GM23338 (cell line): ENCODE results near the gene FBN3. TPM values are rescaled to one million over a fixed set of nuclear protein-coding genes. Genes with fewer than 3 reads are reported as not detected.

ENCODE experiments used
- ATAC-seq: fragments of 200-7000 bp; cut with Tn5 transposase; 3 replicates; pipeline ENCODE4 v1.9.1; 2020
- DNase-seq: peaks from one replicate; pipeline ENCODE4 v3.0.0-alpha.2; 2015; ENCODE audit warnings: low spot score
- H2AFZ ChIP-seq: fragments of 200-600 bp; sonication (generic); 2 replicates; pipeline ENCODE4 v1.8.0; 2016; ENCODE audit warnings: antibody characterized with exemption, mild to moderate bottlenecking, moderate library complexity
- H3F3A ChIP-seq: fragments of 200-600 bp; sonication (generic); replicated peaks from 2 replicates; pipeline ENCODE4 v1.8.0; 2017; ENCODE audit warnings: antibody characterized with exemption, mixed run types, low read depth
- H3K27ac ChIP-seq: fragments of 200-600 bp; sonication (generic); 2 replicates; pipeline ENCODE4 v1.6.1; 2016; ENCODE audit warnings: low read depth
- H3K27me3 ChIP-seq: fragments of 200-600 bp; sonication (generic); 2 replicates; pipeline ENCODE4 v1.8.0; 2016; ENCODE audit warnings: mild to moderate bottlenecking, mixed run types, moderate library complexity; ENCODE audit not compliant: insufficient read depth
- H3K36me3 ChIP-seq: fragments of 200-600 bp; sonication (generic); 2 replicates; pipeline ENCODE4 v1.8.0; 2016; ENCODE audit warnings: mild to moderate bottlenecking; ENCODE audit not compliant: insufficient read depth
- H3K4me1 ChIP-seq: fragments of 200-600 bp; sonication (generic); 2 replicates; pipeline ENCODE4 v1.8.0; 2016; ENCODE audit warnings: mild to moderate bottlenecking, moderate library complexity; ENCODE audit not compliant: insufficient read depth
- H3K4me2 ChIP-seq: fragments of 200-600 bp; sonication (generic); 2 replicates; pipeline ENCODE4 v1.7.1; 2017; ENCODE audit warnings: mixed run types
- H3K4me3 ChIP-seq: fragments of 200-600 bp; sonication (generic); 2 replicates; pipeline ENCODE4 v1.6.1; 2016; ENCODE audit warnings: mixed run types
- H3K79me2 ChIP-seq: fragments of 200-600 bp; sonication (generic); replicated peaks from 2 replicates; pipeline ENCODE4 v1.8.0; 2017; ENCODE audit warnings: mild to moderate bottlenecking; ENCODE audit not compliant: insufficient read depth
- H3K9me2 ChIP-seq: fragments of 200-600 bp; sonication (generic); 2 replicates; pipeline ENCODE4 v1.8.0; 2017; ENCODE audit not compliant: insufficient read depth
- H4K20me1 ChIP-seq: fragments of 200-600 bp; sonication (generic); replicated peaks from 2 replicates; pipeline ENCODE4 v1.8.0; 2017; ENCODE audit warnings: mild to moderate bottlenecking; ENCODE audit not compliant: insufficient read depth
- H3K27ac Mint-ChIP-seq: 2 replicates; pipeline ENCODE4 v1.8.0; 2020; ENCODE audit warnings: inconsistent platforms, mild to moderate bottlenecking, moderate library complexity, mixed read lengths
- H3K27me3 Mint-ChIP-seq: 3 replicates; pipeline ENCODE4 v1.8.0; 2022; ENCODE audit warnings: low read depth, mild to moderate bottlenecking, moderate library complexity, mixed read lengths, inconsistent platforms; ENCODE audit not compliant: insufficient read depth, poor library complexity
- H3K36me3 Mint-ChIP-seq: 3 replicates; pipeline ENCODE4 v1.8.0; 2021; ENCODE audit warnings: low read depth, mild to moderate bottlenecking, inconsistent platforms, moderate library complexity, mixed read lengths
- H3K4me1 Mint-ChIP-seq: 3 replicates; pipeline ENCODE4 v1.8.0; 2020; ENCODE audit warnings: mild to moderate bottlenecking, inconsistent platforms, mixed read lengths
- H3K4me3 Mint-ChIP-seq: 3 replicates; pipeline ENCODE4 v1.8.0; 2021; ENCODE audit warnings: moderate library complexity, mild to moderate bottlenecking, inconsistent platforms, mixed read lengths
- H3K9me3 Mint-ChIP-seq: 3 replicates; pipeline ENCODE4 v1.8.0; 2020; ENCODE audit warnings: moderate library complexity, mild to moderate bottlenecking, inconsistent platforms, mixed read lengths
- CTCF ChIP-seq, 2 experiments: fragments of 200-600 bp in 1 of 2; sonication (generic) in 1 of 2; conservative IDR thresholded peaks; 2 replicates each; pipeline versions ENCODE4 v1.5.1 to v1.6.1; 2016 to 2017; ENCODE audit warnings: antibody characterized with exemption in 2 of 2, low read depth in 2 of 2, mild to moderate bottlenecking in 2 of 2, moderate library complexity in 1 of 2
- ETS1 ChIP-seq: IDR thresholded peaks from 2 replicates; pipeline ENCODE4 v1.6.1; 2016; ENCODE audit warnings: antibody characterized with exemption
- EZH2 ChIP-seq: fragments of 200-600 bp; sonication (generic); IDR thresholded peaks from one replicate; pipeline ENCODE4 v1.8.0; 2017; ENCODE audit warnings: antibody characterized with exemption, mild to moderate bottlenecking, low read depth; ENCODE audit not compliant: unreplicated experiment
- EZH2phosphoT487 ChIP-seq: fragments of 200-600 bp; sonication (generic); IDR thresholded peaks from one replicate; pipeline ENCODE4 v1.8.1; 2018; ENCODE audit warnings: antibody characterized with exemption; ENCODE audit not compliant: unreplicated experiment
- JUNB ChIP-seq: IDR thresholded peaks from one replicate; pipeline ENCODE4 v1.6.1; 2016; ENCODE audit warnings: antibody characterized with exemption; ENCODE audit not compliant: unreplicated experiment
- NANOG ChIP-seq: IDR thresholded peaks from 2 replicates; pipeline ENCODE4 v1.6.1; 2016; ENCODE audit warnings: antibody characterized with exemption, borderline replicate concordance
- REST ChIP-seq: IDR thresholded peaks from one replicate; pipeline ENCODE4 v1.6.1; 2018; ENCODE audit warnings: antibody characterized with exemption; ENCODE audit not compliant: unreplicated experiment
- ZNF114 ChIP-seq: fragments of 250-450 bp; sonication (Bioruptor Pico); IDR thresholded peaks from 2 replicates; pipeline ENCODE4 v1.5.0; 2020; ENCODE audit warnings: mild to moderate bottlenecking, moderate library complexity
- polyA plus RNA-seq: library from polyadenylated mRNA; unstranded; fragments of >200 nt; fragmentation: Nextera tagmentation; extraction: Ambion mirVana; gene quantifications from 2 replicates; pipeline ENCODE4 v1.2.1, GENCODE V29; 2016
- total RNA-seq: library from RNA; depleted of rRNA; stranded (reverse); fragments of >200 nt; shearing (Covaris generic); gene quantifications from 2 replicates; pipeline ENCODE4 v1.2.3, GENCODE V29; 2014

Gene FBN3
- total and polyA plus RNA-seq, 2 experiments from 2014 or later, result 8.5 to 54.5 TPM

- no peak overlapping the region for H3K4me2 ChIP-seq
- no peak overlapping the region for H2AFZ ChIP-seq
- no peak overlapping the region for H3K4me3 ChIP-seq
- H3K79me2 ChIP-seq, result no peaks in the 10 kb centered on the region
- Mint-ChIP-seq H3K27me3 (peaks cover 7% of the 10 kb centered on the region), H3K9me3 (peaks cover 6% of the 10 kb centered on the region), H3K27ac (no peak overlapping the region), H3K4me1 (peaks cover 4% of the 10 kb centered on the region), H3K36me3 (peaks cover 76% of the 10 kb centered on the region), H3K4me3 (no peak overlapping the region)
- ATAC-seq, result no peak
- no peak for TF ChIP-seq ZNF114
- no peak for TF ChIP-seq JUNB
- no peak for TF ChIP-seq REST
- no peak for TF ChIP-seq EZH2phosphoT487
- no peak for TF ChIP-seq NANOG
- no peak for TF ChIP-seq ETS1
- TF ChIP-seq EZH2, result no peak
- 0 out of 4 replicates have a peak, but pooled peaks of 1 of the 2 experiments have one; percentile 9 for TF ChIP-seq CTCF (conservative IDR thresholded peaks at IDR 0.05; ENCODE audit: low read depth in 2 of 2)
- H4K20me1 ChIP-seq, result no peaks in the 10 kb centered on the region
- DNase-seq, result no peak
- peaks cover 1% of the 10 kb centered on the region; the same call in 1 of the 2 replicates for H3K36me3 ChIP-seq
- H3K27ac ChIP-seq, result 0 out of 2 replicates have a peak overlapping the region, but pooled peaks have one; percentile 55
- no peaks in the 10 kb centered on the region for H3K9me2 ChIP-seq
- no peaks in the 10 kb centered on the region for H3F3A ChIP-seq
- no peaks in the 10 kb centered on the region for H3K4me1 ChIP-seq
- no peaks in the 10 kb centered on the region for H3K27me3 ChIP-seq
Measured at GRCh38 chr19:8101311-8101710, 48.1 kb downstream of the FBN3 start.
